GM21737 (cell line): Measurements from ENCODE around the gene ANO4.

ENCODE experiments used
- ATAC-seq: cut with Tn5 transposase; IDR thresholded peaks from one replicate; pipeline ENCODE4 v1.9.1; 2021; ENCODE audit warnings: mild to moderate bottlenecking, moderate library complexity; ENCODE audit not compliant: unreplicated experiment

The ANO4 gene

DNA sequence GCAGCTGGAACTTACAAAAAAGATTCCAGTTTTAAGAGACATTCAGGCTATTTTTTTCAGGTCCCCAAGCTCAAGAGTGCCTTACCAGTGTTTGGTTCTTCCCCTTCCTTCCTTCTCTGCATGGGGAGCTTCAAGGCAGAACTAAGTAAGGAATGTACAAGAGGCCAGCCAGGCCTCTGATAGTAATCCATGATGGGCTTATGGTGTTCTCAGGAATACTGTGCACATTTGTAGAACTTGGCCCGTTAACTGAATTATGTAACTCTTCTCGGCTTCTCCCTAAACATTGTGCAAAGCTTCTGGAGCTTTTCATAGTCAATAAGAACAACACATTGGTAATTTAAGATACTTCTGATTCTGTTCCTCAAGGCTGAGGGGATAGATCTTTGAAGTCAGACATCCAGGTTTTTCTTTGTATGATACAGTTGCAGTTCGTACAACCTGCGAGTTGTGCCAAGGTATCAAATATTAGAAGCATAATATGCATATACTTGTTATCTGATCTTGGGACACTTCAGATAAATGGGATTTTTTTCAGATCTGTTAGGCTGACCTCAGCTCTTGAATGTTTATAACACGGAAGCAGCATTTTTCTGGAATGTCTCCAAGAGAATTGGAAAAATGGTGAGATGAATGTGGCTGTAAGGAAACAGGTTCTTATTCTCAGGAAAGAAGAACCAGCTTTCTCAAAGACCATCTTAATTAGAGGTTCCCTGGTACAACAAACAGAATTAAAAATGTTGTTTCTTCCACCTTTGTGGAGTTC lies 148.6 kb downstream of the ANO4 start:
- no peak for ATAC-seq

DNA sequence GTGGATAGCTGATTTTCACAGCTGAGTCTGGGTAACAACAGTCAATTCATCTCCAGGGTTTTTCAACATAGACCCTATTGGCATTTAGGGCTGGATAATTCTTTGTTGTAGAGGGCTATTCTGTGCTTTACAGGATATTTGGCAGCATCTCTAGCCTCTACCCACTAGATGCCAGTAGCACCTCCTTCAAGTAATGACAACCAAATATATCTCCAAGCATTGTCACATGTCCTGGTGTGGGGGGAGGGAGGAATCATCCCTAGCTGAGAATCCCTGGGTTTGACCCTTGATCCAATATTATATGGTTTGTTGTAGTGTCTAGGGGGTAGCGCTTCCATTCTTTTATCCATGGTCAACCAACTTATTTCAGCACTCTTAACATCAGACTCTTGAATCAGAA lies 157.2 kb downstream of the ANO4 start:
- ATAC-seq: no peak

DNA sequence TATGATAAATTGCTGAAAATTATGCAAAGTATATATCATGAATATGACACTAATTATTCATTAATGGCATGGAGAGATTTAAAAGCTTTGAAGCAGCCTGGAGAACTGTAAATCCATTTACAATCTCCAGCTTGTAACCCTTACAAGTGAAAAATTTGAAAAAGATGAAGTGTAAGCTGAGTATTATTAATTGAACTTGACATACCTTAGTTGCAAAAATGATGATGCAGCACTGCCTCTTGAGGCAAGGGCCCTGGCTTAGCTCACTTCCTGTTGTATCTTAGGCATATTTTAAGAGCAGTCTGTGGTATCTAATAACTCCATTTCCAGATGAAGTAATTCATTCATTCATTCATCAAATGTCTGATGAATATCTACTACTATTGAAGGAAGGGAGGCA lies 158.6 kb downstream of the ANO4 start:
- ATAC-seq: no peak

DNA sequence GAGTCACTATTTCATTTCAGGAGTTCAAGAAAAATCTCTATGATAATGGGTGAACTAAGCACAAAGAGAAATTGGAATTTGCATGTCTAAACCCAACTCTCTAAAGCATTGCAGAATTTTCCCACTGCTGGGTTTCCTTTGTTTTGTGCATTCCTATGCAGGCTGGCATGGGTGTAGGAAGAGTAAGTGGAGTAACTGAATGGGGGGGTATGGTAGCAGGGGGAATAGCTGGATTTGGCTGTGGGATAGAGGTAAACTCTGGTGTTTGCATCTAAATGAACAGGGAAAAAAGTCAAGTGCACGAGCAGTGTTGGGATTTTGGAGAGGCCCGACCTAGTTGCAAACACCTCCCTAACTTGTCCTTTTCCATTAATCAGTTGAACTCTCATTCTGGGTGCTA lies 159.1 kb downstream of the ANO4 start:
- no peak for ATAC-seq

DNA sequence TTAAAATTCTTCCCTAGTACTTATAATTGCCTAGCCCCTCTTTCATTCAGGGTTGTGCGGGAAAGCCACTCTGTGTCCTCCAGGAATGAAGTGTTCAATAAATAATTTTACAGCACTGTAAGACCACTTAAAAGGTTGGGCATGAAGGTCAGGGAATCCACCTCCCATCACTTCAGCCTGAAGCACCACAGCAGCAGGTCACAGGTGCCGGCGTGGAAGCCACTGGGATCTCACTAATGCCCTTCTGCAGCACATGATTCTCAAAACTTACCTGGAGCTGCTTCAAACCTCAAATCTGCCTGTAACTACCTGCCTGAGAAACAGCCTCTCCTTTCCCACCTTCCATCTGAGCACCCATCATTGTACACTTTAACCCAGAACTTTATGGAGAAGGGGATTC lies 159.5 kb downstream of the ANO4 start:
- no peak for ATAC-seq

DNA sequence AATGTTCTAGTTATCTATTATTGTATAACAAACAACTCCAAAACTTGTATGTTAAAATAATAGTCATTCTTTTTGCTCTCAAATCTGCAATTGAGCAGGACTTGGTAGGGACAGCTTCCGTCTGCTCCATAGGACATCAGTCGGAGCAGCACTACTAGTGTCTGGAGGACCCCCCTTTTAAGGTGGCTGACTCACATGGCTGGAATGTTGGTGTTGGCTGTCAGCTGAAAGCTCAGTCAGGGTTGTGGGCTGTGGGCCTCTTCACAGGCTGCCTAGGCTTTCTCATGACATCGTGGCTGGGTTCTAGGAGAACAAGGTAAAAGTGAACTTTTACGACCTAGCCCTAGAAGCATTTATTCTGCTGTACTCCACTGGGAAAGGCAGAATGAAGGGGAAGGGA lies 160.6 kb downstream of the ANO4 start:
- no peak for ATAC-seq

DNA sequence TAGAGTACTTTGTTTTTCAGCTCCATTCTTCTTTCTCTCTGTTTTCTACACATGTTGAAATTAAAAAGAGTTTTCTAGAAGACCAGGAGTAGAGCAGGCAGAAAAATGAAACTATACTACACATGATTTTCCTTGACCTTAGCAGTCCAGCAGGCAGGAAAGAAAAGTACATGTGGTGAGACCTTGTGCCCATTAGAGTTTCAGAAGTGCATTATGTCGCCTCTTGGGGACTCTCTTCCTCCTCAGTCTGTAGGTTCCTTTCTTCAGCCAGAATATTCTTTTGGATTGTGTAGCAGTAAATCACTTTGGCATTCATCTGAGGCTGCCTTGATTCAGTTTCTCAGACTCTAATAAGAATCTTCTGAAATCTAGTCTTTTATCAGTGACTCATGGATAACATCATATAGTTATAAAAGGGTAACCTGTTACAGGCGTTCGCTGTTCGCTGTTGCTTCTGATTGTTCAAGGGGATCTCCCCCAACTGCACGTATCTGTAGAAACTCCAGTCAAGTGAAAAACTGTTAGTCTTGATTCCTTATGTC lies 161.8 kb downstream of the ANO4 start:
- no peak for ATAC-seq

DNA sequence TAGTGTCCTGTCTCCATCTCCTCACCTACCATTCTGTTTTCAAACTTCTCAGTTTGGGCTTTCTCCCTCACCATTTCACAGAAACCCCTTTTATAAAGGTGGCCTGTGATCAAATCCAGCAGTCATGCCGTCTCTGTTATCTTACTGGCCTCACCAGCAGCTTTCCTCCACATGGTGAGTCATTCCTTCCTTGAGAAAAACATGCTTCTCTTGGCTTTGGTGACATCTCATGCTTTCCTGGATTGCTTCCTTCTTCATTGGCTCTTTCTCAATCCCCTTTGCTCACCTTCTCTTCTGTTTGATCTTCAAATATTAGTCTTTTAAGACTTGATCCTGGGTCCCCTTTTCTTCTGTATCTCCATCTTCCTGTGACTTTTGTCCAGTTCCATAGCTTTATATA lies 164.9 kb downstream of the ANO4 start:
- no peak for ATAC-seq

DNA sequence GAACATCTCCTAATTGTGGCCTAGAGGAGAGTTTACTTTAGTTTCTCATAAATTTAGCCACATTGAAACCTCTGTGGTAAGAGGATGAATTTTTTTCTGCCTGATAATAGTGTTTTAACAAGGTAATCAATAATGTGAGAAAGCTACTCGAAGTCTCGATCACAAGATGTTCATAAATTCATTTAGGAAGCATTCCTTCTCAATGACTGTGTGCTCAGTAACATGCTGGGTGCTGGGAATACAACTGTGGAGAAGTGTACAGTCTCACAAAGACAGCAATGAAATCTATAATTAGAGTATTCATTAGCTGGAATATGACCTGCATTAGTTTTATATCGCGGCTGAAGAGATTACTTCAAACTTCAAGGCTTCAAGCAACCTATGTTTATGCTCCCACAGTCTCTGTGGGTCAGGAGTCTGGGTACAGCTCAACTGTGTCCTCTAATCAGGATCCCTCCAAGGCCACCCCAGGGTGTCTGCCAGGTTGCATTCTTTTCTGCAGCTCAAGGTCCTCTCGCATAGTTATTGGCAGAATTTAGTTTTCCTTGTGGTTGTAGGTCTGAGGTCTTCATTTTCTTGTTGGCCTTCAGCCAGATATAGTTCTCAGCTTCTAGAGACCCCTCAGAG lies 167.6 kb downstream of the ANO4 start:
- ATAC-seq: no peak

DNA sequence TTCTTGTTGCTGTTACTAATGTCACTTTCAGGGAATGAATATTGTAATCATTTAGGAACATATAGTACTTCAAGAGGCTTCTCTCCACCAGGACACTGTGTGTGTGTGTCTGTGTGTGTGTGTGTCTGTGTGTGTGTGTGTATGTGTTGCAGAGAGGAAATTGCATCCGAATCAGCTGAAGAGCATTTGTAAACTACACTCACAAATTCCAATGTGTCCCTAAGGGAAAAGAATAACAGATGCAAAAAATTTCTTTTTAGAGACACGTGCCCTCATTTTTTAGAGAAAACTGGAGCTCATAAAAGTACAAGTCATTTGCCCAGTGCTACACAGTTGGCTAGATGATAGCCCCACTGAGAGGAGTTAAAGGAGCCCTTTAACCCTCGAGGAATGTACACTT lies 168.8 kb downstream of the ANO4 start:
- no peak for ATAC-seq

DNA sequence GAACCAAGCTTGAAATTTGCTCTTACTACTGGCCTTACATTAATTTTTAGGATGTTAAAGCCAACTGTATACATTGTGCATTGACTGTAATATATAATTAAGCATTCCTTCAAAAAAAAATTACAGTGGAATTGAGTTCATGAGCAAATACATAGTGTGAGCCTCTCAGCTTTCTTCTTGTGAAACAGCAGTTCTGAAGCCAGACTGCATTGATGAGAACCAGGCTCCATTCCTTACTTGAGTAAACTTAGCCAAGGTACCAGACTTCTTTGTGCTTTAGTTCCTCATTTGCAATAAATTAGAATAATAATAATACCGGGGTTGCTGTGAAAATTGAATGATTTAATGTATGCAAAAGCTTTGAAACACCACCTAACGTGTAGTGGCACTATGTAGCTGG lies 169.5 kb downstream of the ANO4 start:
- no peak for ATAC-seq

DNA sequence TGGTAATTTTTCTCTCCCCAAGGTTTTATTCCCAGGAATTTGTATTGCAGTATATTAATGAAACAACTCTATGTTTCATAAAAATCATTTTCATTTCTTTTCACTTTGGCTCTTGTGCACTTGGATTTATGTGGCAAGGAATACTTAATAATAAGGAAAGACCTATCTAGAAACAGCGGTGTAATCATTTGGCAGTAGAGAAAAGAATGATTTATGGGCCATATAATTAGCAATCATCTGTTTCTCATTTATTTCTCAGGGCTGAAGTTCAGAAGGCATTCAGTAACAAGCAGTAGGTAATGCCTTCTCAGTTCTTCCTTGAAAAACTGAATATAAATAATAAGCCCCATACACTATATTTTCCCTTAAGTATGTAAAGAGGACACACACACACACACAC lies 172.6 kb downstream of the ANO4 start:
- ATAC-seq: no peak

DNA sequence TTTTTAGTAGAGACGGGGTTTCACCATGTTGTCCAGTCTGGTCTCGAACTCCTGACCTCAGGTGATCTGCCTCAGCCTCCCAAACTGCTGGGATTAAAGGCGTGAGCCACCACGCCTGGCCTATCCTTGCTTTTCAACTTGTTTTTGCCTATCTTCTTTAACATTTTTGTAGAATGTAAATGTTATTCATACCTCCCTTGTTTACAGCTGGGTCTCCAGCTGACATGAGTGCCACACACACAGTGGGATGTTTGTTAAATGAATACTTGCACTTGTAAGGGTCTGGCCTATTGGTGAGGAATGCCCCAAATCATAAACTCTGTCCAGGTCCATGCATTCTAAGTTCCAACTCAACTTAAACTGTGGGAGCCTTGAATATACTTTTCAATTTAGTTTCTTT lies 176.3 kb downstream of the ANO4 start:
- ATAC-seq: no peak

DNA sequence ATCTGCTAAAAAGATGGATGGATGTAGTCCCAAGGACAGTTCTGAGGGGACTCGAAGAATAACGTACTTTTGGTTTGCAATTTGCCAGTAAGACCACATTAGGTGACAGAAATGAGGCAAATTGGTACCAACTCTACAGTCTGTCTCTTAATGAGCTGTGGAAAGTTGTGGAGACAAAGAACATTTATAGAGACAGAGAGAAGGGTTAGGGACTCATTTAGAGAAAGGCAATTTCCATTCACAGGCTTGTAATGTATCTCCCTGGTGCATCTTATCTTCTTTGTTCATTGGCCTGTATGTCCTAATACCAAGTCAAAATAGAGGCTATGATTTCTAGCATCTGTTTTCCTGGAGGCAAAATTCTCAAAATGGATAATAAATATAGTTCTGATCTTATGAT lies 177.5 kb downstream of the ANO4 start:
- no peak for ATAC-seq

DNA sequence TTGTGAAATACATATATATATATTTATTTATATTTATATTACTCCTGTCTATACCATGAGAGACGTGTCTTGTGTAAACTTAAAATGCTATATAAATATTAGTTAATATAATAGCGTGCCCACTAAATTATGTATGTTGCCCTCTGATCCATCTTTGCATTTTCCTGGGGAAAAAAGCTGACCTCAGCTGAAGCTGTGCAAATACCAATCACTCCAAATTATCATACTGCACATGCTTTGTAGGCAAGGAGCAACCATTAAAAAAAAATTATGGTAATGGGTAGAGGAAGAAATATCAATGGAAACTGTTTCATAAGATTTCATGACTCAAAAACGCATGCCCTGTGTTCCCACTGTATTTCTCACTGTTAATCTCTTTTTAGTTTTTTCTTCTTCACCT lies 179.8 kb downstream of the ANO4 start:
- no peak for ATAC-seq

DNA sequence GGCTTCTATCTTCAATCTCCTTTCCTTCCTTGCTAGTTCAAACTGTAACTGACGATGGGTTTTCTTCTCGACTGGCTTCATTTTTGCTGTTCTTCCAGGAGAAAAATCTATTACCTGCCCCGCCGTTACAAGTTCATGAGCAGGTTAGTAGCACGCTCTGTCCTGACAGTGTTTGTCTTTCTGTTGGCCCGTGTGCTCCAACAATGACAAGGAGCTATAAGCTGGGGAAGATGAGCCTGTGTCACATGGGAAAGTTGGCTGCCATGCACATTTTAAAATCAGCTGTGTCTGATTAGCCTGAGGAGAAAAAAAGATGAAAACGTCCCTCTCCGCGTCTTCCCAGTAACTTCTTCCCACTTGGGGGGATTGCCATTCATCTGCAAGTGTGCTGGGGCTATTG lies 180.2 kb downstream of the ANO4 start:
- no peak for ATAC-seq

DNA sequence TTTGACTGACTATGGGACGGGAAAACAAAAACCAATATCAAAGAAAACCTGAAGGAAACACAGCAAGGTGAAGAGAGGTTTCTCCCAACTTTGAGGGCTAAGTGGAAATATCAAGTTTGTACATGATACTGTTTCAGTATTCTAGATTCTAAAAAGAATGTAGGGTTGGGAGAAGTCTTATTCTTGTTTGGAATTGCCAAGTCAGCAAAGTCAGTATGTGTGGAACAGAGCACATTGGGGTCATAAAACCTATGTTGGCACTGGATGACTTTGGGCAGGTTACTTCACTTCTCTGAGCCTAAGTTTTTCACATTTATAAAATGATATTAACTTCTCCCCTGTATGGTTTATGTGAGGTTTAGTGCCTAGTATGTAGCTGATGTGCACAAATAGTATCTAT lies 182.2 kb downstream of the ANO4 start:
- no peak for ATAC-seq

DNA sequence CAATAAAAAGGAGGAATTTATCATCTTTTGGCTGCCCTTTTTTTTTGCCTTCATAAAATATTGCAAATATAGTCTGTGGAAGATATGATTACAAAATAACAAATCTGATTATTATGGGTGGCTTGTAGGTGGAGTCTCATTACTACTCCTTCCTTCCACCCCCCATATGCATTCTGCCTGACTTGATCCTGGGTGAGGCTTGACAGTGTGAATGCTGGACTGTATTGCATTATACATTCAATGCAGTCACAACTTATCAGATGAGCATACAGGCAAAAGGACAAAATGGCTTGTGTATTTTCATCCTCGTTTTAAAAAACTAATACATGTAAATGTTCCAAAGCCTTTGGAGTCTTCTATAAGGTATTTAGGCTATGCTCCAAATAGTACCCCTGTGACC lies 186.3 kb downstream of the ANO4 start:
- ATAC-seq: no peak

DNA sequence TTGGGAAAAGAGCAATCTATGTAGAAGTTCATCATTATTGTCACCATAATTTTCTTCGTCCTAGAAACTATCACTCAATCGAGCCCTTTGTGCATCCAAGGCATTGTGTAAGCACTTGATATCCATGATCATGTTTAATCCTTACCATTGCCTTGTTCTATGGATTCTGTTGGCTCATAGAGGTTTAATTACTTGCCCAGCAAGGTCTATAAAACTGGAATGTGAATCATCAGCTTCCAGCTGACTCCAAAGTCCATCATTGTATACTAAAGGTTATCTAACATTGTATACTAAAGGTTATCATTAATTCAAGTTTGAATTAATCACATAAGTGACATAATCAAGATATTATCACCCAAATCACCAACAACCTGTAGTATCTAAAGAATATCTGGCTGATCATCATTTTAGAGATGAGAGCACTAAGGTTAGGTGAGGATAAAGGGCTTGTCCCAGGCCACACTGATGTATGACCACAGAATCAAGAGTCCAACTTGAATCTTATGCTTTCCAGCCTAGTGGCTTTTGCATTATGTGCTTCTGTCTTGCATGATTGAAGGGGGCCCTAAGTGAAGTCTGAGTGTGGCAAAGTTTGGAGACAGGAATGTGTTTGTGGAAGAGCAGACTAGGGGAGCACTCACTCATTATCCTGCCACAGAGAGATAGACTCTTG lies 188.1 kb downstream of the ANO4 start:
- no peak for ATAC-seq

DNA sequence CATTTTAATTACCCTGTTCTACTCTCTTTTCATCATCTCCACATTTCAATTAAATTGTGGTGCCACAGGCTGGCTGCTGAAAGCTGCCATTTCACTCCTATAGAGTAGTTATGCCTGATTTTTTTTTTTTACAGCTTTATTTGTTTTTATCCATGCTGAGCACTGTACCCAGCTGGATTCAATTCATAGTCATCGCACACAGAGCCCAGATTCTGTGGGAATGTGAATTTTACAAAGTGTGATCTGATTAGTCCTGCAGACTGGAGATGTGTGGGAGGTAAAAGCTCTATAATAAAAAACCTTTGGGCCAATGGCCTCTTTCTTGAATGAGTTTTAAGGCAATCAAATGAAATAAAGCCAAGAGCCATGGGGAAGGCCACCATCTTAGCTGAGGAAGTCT lies 190.2 kb downstream of the ANO4 start:
- no peak for ATAC-seq

DNA sequence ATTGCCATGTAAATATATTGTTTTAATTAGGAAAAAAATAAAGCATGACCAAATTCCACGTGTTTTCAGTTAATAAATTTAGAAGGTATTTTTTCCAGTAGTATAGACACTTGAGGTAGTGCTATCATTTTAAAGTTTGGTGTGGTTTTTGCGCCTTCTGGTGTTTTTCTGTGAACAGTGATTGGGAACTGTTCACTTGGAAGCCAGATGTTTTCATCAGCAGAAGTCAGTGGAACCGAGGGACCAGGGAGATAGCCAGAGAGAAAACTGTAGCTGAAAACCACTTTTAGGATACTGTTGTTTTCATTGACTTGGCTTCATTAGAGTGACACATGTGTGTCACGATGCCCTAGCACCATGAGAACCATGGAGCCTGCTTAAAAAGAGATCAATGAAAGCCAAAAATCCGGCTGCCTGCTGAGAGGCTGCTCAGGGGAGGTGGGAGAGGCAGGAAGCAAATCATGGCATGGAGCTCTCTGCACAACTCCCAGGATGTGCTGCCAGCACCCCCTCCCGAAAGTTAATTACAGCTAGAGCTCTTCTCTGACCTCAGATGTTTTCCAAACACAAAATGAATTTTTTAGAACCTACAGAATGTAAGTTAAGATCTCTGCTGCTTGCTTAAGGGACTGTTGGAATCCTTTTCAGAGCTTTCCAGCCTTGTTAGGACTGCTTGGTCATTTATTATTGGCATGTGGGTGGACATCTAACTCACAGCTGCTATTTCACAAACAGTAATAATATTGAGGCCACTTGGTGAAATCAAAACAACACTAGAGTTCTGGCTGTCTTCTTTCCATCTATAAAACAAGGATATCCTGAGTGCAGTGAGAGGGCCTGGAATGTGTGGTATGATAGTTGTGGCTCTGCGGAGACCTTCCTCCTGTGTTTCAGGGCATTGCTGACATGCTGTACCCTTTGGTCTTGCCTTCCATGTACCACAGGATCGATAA lies 192.3 kb downstream of the ANO4 start:
- ATAC-seq: no peak
